ENCODE results near the gene ZNF407.
A peak's percentile ranks its signal among the peaks of the same experiment; 100 is the strongest.

Gene ZNF407

GRCh38 chr18:74834424-74835309 is 237.0 kb downstream of the ZNF407 start:
- no peak for DNase-seq

- DNase-seq = peak; percentile 54 to 65 (median 56)
These were observed 238.8 kb downstream of the ZNF407 start for GRCh38 chr18:74836296-74837139.

GRCh38 chr18:74840492-74841167 is 243.0 kb downstream of the ZNF407 start:
- peak in 2 of 3 donors; percentile 16 to 24 for DNase-seq

- no peak for DNase-seq
These were observed 243.6 kb downstream of the ZNF407 start for GRCh38 chr18:74841248-74841647.

GRCh38 chr18:74849301-74849700 is 251.6 kb downstream of the ZNF407 start:
- DNase-seq = no peak

GRCh38 chr18:74856434-74856833 is 258.8 kb downstream of the ZNF407 start:
- DNase-seq = no peak

GRCh38 chr18:74856928-74857327 is 259.3 kb downstream of the ZNF407 start:
- DNase-seq = no peak

GRCh38 chr18:74857901-74858300 is 260.2 kb downstream of the ZNF407 start:
- no peak for DNase-seq

- DNase-seq = no peak
These were observed 263.5 kb downstream of the ZNF407 start for GRCh38 chr18:74861154-74861553.

GRCh38 chr18:74862094-74862493 is 264.4 kb downstream of the ZNF407 start:
- no peak for DNase-seq

GRCh38 chr18:74866577-74866976 is 268.9 kb downstream of the ZNF407 start:
- no peak for DNase-seq

GRCh38 chr18:74868461-74868860 is 270.8 kb downstream of the ZNF407 start:
- no peak for DNase-seq

- DNase-seq = no peak
These were observed 272.5 kb downstream of the ZNF407 start for GRCh38 chr18:74869904-74870863.

- no peak for DNase-seq
These were observed 273.3 kb downstream of the ZNF407 start for GRCh38 chr18:74870950-74871349.

GRCh38 chr18:74873629-74874028 is 276.0 kb downstream of the ZNF407 start:
- DNase-seq = no peak

GRCh38 chr18:74874351-74874750 is 276.7 kb downstream of the ZNF407 start:
- DNase-seq = no peak

- DNase-seq = no peak
These were observed 279.1 kb downstream of the ZNF407 start for GRCh38 chr18:74876630-74877243.

- no peak for DNase-seq
These were observed 280.6 kb downstream of the ZNF407 start for GRCh38 chr18:74878267-74878666.

GRCh38 chr18:74880706-74881278 is 283.1 kb downstream of the ZNF407 start:
- DNase-seq = no peak

- DNase-seq = no peak
These were observed 294.5 kb downstream of the ZNF407 start for GRCh38 chr18:74892066-74892627.

GRCh38 chr18:74895686-74896085 is 298.0 kb downstream of the ZNF407 start:
- peak; percentile 17 to 35 (median 18) for DNase-seq
